ENCODE measurements around the gene SEMA4A. TPM values are rescaled to one million over a fixed set of nuclear protein-coding genes. Genes with fewer than 3 reads are reported as not detected.

Gene SEMA4A
- total and polyA plus RNA-seq, 9 of the 15 experiments (the other 6 are each of a cell fraction or from before 2014, with no cell fraction given): 0.04 to 1.7 (median 0.45) TPM

DNA sequence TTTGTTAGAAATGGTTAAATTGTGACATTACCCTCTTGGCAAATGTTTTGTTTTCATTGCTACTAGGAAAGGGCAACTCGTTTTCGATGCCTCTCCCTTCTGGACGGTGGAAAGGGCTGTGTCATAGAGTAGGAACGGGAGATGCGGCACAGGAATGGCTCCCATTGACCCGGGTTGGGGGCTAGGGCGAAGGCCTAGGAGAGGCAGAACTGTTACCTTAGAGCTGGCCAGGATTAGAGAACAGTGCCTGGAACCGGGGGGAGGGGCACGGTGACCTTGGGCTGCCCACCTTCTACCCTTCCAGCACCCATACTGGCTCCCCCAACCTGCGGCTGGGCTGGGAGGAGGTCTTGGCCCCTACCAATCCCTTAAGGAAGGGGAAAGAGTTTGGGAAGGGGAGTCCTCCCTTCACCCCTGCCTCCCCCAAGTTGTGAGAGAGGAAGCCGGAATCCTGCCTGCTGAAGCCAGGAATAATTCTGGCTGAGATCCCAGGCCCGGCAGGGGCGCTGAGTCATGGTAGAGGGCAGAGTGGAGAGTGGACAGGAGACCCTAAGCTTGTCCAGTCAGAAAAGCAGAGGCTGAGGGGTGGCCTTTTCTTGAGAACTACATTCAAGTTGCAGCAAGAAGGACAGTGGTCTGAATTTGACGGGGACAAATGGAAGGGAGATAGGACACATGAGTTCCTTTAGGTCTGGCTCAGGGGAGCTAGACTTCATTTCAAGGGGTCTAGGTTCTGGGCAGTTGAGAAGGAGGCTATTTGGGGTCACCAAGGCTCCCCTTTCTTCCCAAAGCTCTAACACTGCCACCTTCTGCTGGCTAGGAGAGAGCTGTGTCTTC, 30.6 kb upstream of the SEMA4A start (continued):
- TF ChIP-seq ETV6 (IDR thresholded peaks at IDR 0.05; ENCODE audit: borderline replicate concordance in 1 of 2, low read depth in 2 of 2, low read length in 1 of 2) (no peak), ETV6 (CRISPR knock-in tag; IDR thresholded peaks at IDR 0.05; ENCODE audit: borderline replicate concordance) (no peak), ZSCAN32 (CRISPR knock-in tag; IDR thresholded peaks at IDR 0.05) (no peak), RBM14 (IDR thresholded peaks at IDR 0.05; ENCODE audit: borderline replicate concordance, insufficient read depth, low read depth, low read length) (no peak), STAT5A (IDR thresholded peaks at IDR 0.05; ENCODE audit: borderline replicate concordance, low read length) (no peak), NCOA2 (IDR thresholded peaks at IDR 0.05; ENCODE audit: partially characterized antibody in 2 of 2) (no peak), CBFA2T3 (IDR thresholded peaks at IDR 0.05) (no peak), U2AF2 (optimal IDR thresholded peaks at IDR 0.05; ENCODE audit: low read depth, low read length) (no peak), SPI1 (IDR thresholded peaks at IDR 0.05; ENCODE audit: borderline replicate concordance, low read depth, low read length) (peak; percentile 66; the same call in 1 of the 2 replicates), ZNF124 (CRISPR knock-in tag; IDR thresholded peaks at IDR 0.05) (no peak), ZNF444 (CRISPR knock-in tag; IDR thresholded peaks at IDR 0.05) (no peak), ZNF253 (CRISPR knock-in tag; conservative IDR thresholded peaks at IDR 0.05) (no peak), THRAP3 (IDR thresholded peaks at IDR 0.05; ENCODE audit: borderline replicate concordance) (no peak), ZNF184 (CRISPR knock-in tag; IDR thresholded peaks at IDR 0.05) (no peak)
- TF ChIP-seq, protein P1, sequence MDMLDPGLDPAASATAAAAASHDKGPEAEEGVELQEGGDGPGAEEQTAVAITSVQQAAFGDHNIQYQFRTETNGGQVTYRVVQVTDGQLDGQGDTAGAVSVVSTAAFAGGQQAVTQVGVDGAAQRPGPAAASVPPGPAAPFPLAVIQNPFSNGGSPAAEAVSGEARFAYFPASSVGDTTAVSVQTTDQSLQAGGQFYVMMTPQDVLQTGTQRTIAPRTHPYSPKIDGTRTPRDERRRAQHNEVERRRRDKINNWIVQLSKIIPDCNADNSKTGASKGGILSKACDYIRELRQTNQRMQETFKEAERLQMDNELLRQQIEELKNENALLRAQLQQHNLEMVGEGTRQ (CRISPR knock-in tag; IDR thresholded peaks at IDR 0.05): no peak
- TF ChIP-seq, protein P2, sequence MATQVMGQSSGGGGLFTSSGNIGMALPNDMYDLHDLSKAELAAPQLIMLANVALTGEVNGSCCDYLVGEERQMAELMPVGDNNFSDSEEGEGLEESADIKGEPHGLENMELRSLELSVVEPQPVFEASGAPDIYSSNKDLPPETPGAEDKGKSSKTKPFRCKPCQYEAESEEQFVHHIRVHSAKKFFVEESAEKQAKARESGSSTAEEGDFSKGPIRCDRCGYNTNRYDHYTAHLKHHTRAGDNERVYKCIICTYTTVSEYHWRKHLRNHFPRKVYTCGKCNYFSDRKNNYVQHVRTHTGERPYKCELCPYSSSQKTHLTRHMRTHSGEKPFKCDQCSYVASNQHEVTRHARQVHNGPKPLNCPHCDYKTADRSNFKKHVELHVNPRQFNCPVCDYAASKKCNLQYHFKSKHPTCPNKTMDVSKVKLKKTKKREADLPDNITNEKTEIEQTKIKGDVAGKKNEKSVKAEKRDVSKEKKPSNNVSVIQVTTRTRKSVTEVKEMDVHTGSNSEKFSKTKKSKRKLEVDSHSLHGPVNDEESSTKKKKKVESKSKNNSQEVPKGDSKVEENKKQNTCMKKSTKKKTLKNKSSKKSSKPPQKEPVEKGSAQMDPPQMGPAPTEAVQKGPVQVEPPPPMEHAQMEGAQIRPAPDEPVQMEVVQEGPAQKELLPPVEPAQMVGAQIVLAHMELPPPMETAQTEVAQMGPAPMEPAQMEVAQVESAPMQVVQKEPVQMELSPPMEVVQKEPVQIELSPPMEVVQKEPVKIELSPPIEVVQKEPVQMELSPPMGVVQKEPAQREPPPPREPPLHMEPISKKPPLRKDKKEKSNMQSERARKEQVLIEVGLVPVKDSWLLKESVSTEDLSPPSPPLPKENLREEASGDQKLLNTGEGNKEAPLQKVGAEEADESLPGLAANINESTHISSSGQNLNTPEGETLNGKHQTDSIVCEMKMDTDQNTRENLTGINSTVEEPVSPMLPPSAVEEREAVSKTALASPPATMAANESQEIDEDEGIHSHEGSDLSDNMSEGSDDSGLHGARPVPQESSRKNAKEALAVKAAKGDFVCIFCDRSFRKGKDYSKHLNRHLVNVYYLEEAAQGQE (IDR thresholded peaks at IDR 0.05; ENCODE audit: borderline replicate concordance): 0 out of 2 replicates have a peak, but pooled peaks have one; percentile 15
- TF ChIP-seq, protein P2 (CRISPR knock-in tag; IDR thresholded peaks at IDR 0.05; ENCODE audit: low read depth): no peak
- TF ChIP-seq, protein P3, sequence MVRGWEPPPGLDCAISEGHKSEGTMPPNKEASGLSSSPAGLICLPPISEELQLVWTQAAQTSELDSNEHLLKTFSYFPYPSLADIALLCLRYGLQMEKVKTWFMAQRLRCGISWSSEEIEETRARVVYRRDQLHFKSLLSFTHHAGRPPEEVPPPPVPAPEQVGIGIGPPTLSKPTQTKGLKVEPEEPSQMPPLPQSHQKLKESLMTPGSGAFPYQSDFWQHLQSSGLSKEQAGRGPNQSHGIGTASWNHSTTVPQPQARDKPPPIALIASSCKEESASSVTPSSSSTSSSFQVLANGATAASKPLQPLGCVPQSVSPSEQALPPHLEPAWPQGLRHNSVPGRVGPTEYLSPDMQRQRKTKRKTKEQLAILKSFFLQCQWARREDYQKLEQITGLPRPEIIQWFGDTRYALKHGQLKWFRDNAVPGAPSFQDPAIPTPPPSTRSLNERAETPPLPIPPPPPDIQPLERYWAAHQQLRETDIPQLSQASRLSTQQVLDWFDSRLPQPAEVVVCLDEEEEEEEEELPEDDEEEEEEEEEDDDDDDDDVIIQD (CRISPR knock-in tag; IDR thresholded peaks at IDR 0.05): no peak
